ENCODE results near the gene GAS6.
"Not testable (repeated sequence)": the region's sequence is repeated elsewhere in the genome, so short reads cannot be mapped to it uniquely, and the experiment has no call there.

The GAS6 gene

GRCh38 chr13:113837560-113838355, 26.1 kb downstream of the GAS6 start:
- peak; percentile 85 to 87 for DNase-seq (ENCODE audit: low read depth in 2 of 2)

GRCh38 chr13:113836768-113837559, 26.9 kb downstream of the GAS6 start:
- peak; percentile 49 to 59 for DNase-seq (ENCODE audit: low read depth in 2 of 2)

GRCh38 chr13:113835461-113836270, 28.2 kb downstream of the GAS6 start:
- peak; percentile 61 to 62 for DNase-seq (ENCODE audit: low read depth in 2 of 2)

DNA sequence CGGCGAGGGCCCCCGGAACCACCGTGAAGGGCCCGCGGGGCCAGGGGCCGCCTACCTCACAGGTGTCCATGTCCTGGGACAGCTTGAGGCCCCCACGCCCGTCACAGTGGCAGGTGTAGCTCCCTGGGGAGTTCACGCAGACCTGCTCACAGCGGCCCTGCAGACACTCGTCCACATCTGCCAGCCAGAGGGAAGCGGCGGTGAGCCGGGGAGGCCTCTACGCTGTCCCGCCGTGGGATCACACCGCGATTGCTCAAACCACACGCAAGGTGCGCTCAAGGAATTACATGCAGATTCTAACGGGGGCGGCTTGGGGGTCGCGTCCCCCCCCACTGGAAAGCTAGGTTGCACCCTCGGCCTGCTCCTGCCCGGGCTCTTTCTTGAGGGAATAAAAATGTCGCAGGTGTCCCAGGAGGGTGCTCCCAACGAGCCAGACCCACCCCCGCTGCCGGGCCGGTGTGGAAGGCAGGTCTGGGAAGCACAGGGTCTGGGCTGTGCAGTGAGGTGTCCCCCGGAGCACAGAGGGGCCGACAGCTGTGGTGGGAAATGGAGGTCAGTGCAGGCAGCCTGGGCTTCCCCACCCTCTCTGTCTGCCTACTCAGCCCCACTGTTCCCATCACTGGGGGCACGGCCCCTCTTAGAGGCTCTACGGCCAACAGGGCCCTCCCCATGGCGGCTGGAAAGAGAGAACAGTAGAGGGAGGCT, 29.2 kb downstream of the GAS6 start:
- no peak for DNase-seq (ENCODE audit: low read depth in 2 of 2)

DNA sequence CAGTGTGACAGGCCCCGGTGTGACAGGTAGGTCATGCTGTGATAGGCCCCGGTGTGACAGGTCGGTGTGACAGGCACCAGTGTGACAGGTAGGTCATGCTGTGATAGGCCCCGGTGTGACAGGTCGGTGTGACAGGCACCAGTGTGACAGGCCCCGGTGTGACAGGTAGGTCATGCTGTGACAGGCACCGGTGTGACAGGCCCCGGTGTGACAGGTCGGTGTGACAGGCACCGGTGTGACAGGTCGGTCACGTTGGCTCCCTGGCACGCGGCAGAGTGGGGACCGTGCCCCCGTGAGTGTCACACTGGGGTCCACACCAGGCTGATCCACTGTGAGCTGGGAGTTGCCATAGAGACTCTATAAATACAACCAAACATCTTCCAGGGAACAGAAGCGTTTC, 29.9 kb downstream of the GAS6 start:
- DNase-seq (ENCODE audit: low read depth in 2 of 2) = not testable (repeated sequence)

- no peak for DNase-seq (ENCODE audit: low read depth in 2 of 2)
Measured at GRCh38 chr13:113833111-113833830, 30.6 kb downstream of the GAS6 start.

GRCh38 chr13:113832631-113833030, 31.2 kb downstream of the GAS6 start:
- no peak for DNase-seq (ENCODE audit: low read depth in 2 of 2)

DNA sequence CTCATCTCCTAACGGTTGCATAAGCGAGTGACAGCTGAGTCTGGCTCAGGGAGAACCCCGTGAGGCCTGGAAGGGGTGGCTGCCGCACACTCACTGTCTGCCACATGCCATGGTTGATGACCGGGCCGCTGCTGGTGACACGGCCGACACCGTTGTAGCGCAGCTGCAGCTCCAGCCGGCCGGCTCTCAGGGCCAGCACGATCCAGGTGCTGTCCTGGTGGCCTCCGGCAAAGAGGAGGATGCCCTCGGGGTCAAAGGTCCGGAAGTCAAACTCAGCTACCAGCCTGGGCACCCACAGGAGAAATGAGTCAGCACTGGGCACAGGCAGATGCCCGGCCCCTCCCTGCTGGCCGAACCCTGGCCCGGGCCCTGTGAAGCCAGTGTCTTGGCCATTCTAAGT, 31.7 kb downstream of the GAS6 start:
- DNase-seq (ENCODE audit: low read depth in 2 of 2) = no peak

GRCh38 chr13:113831061-113831460, 32.8 kb downstream of the GAS6 start:
- no peak for DNase-seq (ENCODE audit: low read depth in 2 of 2)

- DNase-seq (ENCODE audit: low read depth in 2 of 2) = not testable (repeated sequence)
Measured at GRCh38 chr13:113830426-113830950, 33.4 kb downstream of the GAS6 start.

DNA sequence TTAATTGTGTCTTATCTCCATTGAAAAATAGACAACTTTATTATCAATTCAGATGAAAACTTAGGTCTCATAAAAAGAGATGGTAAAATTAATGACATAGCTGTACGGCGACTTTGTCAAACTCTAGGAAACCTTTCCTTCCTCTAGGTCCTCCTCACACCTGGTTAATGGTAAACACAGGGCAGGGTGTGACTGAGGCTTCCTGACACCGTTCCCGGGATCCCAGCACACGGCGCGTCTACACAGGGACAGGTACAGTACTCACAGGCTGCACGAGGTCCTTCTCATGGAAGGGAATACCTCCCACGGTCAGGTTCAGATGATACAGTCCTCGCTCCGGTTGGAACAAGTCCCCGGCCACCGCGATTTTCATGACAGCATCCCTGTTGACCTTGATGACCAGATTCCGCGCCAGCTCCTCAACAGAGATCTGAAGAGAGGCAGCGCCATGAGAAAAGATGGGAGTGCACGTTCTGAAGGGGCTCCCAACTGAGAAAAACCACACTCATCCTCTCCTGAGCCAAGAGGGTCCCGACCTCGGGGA, 35.5 kb downstream of the GAS6 start:
- DNase-seq (ENCODE audit: low read depth in 2 of 2) = no peak

DNA sequence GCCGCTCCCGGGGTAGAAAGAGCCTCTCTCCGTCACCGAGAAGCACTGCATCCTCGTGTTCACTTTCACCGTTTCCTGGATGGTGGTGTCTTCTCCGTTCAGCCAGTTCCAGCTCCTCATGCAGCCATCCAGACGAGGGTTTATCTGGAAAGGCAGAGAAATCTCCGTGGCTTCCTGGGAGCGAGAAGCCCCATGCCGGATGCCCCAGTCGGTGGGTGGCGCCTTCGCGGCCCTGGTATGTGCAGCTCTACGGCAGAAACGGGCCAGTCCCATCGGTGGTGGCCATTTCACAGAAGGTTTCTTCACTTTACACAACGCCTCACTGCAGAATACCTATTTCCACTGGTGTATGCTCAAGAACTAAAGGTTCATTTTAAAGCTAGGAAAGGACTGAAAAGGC, 36.9 kb downstream of the GAS6 start:
- DNase-seq (ENCODE audit: low read depth in 2 of 2) = no peak

DNA sequence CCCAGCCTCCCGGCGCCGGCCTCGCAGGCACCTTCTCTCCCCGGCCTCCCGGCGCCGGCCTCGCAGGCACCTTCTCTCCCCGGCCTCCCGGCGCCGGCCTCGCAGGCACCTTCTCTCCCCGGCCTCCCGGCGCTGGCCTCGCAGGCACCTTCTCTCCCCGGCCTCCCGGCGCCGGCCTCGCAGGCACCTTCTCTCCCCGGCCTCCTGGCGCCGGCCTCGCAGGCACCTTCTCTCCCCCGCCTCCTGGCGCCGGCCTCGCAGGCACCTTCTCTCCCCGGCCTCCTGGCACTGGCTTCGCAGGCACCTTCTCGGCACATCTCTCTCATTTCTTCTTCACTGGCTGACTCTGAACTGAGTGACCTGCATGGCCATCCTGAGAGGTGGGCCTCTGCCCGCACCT, 37.4 kb downstream of the GAS6 start:
- DNase-seq (ENCODE audit: low read depth in 2 of 2) = not testable (repeated sequence)

DNA sequence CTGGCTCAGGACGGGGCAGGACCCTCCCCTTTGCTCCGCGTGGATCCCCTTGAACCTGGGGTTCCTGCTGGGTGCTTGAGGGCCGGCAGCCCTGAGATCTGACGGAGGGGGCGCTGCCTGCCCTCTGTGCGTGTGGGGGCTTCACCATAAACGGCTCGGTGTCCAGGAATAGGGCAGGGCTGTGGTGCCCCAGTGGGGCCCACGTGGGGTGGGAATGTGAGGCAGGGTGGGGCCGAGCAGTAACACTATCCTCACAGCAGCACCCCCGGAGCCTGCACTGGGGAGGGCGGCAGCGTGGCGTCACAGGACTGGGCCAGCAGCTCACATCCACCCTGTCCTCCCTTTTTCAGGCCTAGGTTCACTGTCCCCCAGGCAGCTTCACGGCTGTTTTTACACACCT, 38.0 kb downstream of the GAS6 start:
- DNase-seq (ENCODE audit: low read depth in 2 of 2) = no peak

DNA sequence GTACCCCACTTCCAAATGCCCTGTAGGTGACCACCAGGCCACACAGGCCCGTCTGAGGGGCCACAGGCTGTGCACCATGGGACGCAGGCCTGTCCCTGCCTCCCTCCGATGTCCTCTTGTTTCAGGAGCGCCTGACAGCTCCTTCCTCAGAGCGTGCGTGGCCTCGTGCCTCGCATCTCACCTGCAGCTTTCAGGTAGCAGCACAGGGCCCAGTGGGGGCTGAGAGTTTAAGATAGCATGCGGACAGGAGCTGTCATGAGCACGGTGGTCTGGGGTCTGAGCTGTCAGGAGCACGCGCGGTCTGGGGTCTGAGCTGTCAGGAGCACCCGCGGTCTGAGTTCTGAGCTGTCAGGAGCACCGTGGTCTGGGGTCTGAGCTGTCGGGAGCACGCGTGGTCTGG, 40.1 kb downstream of the GAS6 start:
- no peak for DNase-seq (ENCODE audit: low read depth in 2 of 2)

- DNase-seq (ENCODE audit: low read depth in 2 of 2) = no peak
Measured at GRCh38 chr13:113822956-113823744, 40.7 kb downstream of the GAS6 start.

DNA sequence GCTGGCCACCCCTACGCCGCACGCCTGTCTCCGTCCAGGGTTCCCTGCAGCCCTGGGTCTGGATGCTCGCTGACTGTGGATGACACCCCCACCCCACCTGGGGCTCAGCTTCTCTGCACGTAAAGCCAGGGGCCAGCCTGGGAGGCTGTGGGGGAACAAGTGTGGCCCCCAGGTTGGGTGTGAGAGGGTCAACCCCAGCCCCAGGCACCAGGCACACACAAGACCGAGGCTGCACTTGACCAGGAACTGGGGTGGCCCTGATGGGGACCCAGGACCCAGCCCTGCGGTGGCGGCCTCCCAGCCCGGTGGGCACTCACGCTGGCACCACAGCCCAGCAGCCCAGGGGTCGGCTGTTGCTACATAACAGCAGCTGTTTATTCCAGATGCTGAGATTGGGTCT, 41.6 kb downstream of the GAS6 start:
- no peak for DNase-seq (ENCODE audit: low read depth in 2 of 2)

DNA sequence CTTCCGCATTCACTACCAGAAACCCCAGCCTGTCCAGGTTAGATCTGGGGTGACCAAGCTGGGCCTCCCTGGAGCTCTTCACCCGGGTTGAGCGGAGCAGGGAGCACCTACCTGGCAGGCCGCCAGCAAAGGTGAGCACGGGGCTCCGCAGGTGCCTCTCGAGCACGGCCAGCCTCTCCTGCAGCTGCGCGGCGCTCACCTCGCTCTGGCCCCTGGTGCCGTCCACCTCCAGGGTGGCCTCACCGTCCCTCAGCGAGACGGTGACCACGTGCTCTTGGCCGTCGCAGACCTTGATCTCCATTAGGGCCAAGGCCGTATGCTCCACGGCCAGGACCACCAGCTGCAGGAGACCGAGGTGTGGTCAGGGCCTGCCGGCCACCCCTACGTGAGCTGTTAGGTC, 42.0 kb downstream of the GAS6 start:
- DNase-seq (ENCODE audit: low read depth in 2 of 2) = no peak

DNA sequence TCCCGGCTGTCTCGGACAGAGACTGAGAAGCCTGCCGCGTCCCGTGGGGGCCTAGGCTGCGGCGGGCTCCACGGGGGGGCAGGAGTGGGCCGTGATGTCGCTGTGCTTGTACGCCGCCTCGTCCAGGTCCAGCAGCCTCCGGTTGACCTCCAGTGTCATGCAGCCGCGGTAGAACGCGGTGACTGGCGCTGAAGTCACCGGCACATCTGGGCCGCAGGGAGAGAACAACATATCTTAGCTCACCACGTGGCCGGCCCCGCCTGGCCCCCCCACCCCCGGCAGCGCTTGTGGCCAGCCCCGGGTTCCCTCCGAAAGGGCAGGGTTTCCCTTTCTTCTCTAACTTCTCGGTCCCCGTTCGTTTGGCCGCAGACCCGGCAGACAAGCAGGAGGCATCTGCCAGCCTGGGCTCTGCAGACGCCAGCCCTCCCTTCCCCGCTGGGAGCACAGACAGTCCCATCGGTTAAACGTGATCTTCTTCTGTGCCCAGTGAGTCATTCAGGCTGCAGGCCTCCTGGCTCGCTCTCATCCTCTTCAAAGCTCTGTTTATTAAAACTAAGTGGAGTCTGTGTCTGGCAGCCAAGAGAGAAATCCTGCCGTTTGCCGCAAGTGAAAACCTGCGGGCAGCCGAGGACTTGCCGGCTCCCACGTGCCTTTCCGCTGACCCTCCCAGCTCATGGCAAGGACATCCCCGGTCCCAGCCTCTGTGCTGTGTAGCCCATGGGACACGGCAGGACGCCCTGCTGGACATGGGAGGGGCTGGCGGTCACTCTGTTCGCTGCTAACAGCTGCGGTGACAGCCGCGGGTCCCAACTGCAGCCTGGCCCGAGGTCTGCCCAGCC, 42.8 kb downstream of the GAS6 start:
- peak; percentile 89 to 90 for DNase-seq (ENCODE audit: low read depth in 2 of 2)

Data from fibroblast of skin of left biceps (primary cell).